ENCODE measurements around the gene ANKLE2. TPM values are rescaled to one million over a fixed set of nuclear protein-coding genes. Genes with fewer than 3 reads are reported as not detected.
A peak's percentile ranks its signal among the peaks of the same experiment; 100 is the strongest.

Gene ANKLE2
- total RNA-seq, 1 experiment from 2014 or later = 80.3 TPM

DNA sequence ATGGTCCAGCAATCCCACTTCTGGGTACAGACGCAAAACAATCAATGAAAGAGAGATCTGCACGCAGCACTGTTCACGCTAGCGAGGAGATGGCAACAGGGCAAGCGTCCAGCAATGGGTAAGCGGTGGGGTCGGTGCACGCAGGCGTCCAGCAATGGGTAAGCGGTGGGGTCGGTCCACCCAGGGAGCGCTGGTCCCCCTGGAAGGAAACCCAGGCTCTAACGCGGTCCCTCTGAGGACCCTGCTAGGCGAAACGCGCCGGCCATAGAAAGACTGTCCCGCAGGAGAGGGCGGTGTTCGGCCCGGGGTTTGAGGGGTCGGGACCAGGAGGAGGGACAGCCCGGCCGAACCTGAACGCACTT lies 51.6 kb downstream of the ANKLE2 start:
- no peak overlapping the region for H2AK5ac ChIP-seq (ENCODE audit: insufficient read length, low read length)
- no peak overlapping the region for H2BK15ac ChIP-seq (ENCODE audit: low read depth, low read length)
- no peak overlapping the region for H3K56ac ChIP-seq (ENCODE audit: insufficient read length, low read depth, low read length)
- H4K91ac ChIP-seq (ENCODE audit: insufficient read length, low read depth, low read length) = no peak overlapping the region
- peak overlapping the region; percentile 88 to 90 for H3K4me3 Mint-ChIP-seq
- H3K27ac ChIP-seq (ENCODE audit: insufficient read length, low read depth, low read length) = no peak overlapping the region
- H3K4me1 ChIP-seq (ENCODE audit: insufficient read depth, low read length) = no peaks in the 10 kb centered on the region
- H3K27me3 Mint-ChIP-seq (ENCODE audit: low read depth) = no peaks in the 10 kb centered on the region
- H3K79me1 ChIP-seq (ENCODE audit: insufficient read depth, low read depth, low read length, poor library complexity, severe bottlenecking) = peaks cover 6% of the 10 kb centered on the region
- no peak overlapping the region for H3T11ph ChIP-seq (ENCODE audit: low read length)
- peaks cover 4% of the 10 kb centered on the region for H3K9me3 ChIP-seq (ENCODE audit: control insufficient read depth, low read depth, low read length)
- H3K9me3 Mint-ChIP-seq = peaks cover 0 to 12% of the 10 kb centered on the region in 2 experiments; a peak in 2 of 5 replicates
- no peak overlapping the region for H4K8ac ChIP-seq (replicated peaks; ENCODE audit: insufficient read length, low read depth, low read length)
- no peak overlapping the region for H4K5ac ChIP-seq (ENCODE audit: insufficient read length, low read depth, low read length)
- no peak overlapping the region for H2BK20ac ChIP-seq (ENCODE audit: low read depth, low read length, poor library complexity, severe bottlenecking)
- no peak overlapping the region for H3K4ac ChIP-seq (ENCODE audit: low read depth, low read length)
- peak overlapping the region in 2 of 3 experiments; percentile 7 to 91; a peak in 6 of 7 replicates for H3K27ac Mint-ChIP-seq
- DNase-seq = no peak
- WGBS (ENCODE audit: extremely low coverage, insufficient read length, low lambda C conversion rate) = no CpG with 5 or more reads among the region's 26 CpGs
- H3K14ac ChIP-seq (ENCODE audit: insufficient read depth, low read length) = no peak overlapping the region
- H3K36me3 Mint-ChIP-seq (ENCODE audit: insufficient read depth in 1 of 3, low read depth in 3 of 3) = peaks cover 8 to 32% (median 30%) of the 10 kb centered on the region in 3 experiments; a peak in 6 of 7 replicates
- no peak overlapping the region for H2BK5ac ChIP-seq (ENCODE audit: insufficient read length, low read length)
- peak overlapping the region; percentile 49 for H3K4me2 ChIP-seq (ENCODE audit: insufficient read depth, insufficient read length, low read length)
- TF ChIP-seq, protein P1, sequence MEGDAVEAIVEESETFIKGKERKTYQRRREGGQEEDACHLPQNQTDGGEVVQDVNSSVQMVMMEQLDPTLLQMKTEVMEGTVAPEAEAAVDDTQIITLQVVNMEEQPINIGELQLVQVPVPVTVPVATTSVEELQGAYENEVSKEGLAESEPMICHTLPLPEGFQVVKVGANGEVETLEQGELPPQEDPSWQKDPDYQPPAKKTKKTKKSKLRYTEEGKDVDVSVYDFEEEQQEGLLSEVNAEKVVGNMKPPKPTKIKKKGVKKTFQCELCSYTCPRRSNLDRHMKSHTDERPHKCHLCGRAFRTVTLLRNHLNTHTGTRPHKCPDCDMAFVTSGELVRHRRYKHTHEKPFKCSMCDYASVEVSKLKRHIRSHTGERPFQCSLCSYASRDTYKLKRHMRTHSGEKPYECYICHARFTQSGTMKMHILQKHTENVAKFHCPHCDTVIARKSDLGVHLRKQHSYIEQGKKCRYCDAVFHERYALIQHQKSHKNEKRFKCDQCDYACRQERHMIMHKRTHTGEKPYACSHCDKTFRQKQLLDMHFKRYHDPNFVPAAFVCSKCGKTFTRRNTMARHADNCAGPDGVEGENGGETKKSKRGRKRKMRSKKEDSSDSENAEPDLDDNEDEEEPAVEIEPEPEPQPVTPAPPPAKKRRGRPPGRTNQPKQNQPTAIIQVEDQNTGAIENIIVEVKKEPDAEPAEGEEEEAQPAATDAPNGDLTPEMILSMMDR (conservative IDR thresholded peaks at IDR 0.05) = no peak
- H3K4me1 Mint-ChIP-seq = peaks cover 6 to 13% of the 10 kb centered on the region in 2 experiments
- H3K79me2 ChIP-seq (ENCODE audit: insufficient read depth, low read length) = peaks cover 15% of the 10 kb centered on the region; the same call in 1 of the 2 replicates
- peaks cover 10% of the 10 kb centered on the region for H3K23me2 ChIP-seq (ENCODE audit: insufficient read length, low read depth, low read length, poor library complexity, severe bottlenecking)
- no peak overlapping the region for H2BK120ac ChIP-seq (ENCODE audit: low read depth, low read length, poor library complexity, severe bottlenecking)
- no peak overlapping the region for H3K23ac ChIP-seq (ENCODE audit: insufficient read length, low read depth, low read length)
- H2AFZ ChIP-seq (ENCODE audit: low read length) = no peak overlapping the region
- H3K27me3 ChIP-seq (ENCODE audit: insufficient read depth, low read length) = peaks cover 3% of the 10 kb centered on the region; the same call in 1 of the 2 replicates
- no peak overlapping the region for H2BK12ac ChIP-seq (ENCODE audit: insufficient read length, low read depth, low read length)
- no peak overlapping the region for H3K18ac ChIP-seq (ENCODE audit: insufficient read length, low read depth, low read length)
- no peaks in the 10 kb centered on the region for H4K20me1 ChIP-seq (ENCODE audit: control insufficient read depth, insufficient read depth, insufficient read length)
- H3K9ac ChIP-seq (ENCODE audit: extremely low read depth, insufficient read length, low read length) = peak overlapping the region; percentile 18
